Thymus (tissue), 11 donors: Measurements from ENCODE around the gene LRRC3. TPM values are rescaled to one million over a fixed set of nuclear protein-coding genes. Genes with fewer than 3 reads are reported as not detected.
"Not testable (repeated sequence)": the region's sequence is repeated elsewhere in the genome, so short reads cannot be mapped to it uniquely, and the experiment has no call there.

Experiments
- DNase-seq, 9 donors: peaks; one replicate each; pipeline ENCODE4 v3.0.0-alpha.2; 2013; ENCODE audit warnings: low spot score in 9 of 9, low read depth in 6 of 9, missing footprints in 1 of 9
- H3K27ac ChIP-seq, 2 donors: one replicate each; pipeline ENCODE4 v1.5.1; 2013; ENCODE audit warnings: control low read depth in 1 of 2, low read depth in 1 of 2, low read length in 1 of 2, mild to moderate bottlenecking in 1 of 2, moderate library complexity in 1 of 2
- H3K27me3 ChIP-seq, 2 donors: one replicate each; pipeline ENCODE4 v1.5.1; 2013; ENCODE audit warnings: low read length in 1 of 2; ENCODE audit not compliant: control insufficient read depth in 2 of 2, insufficient read depth in 1 of 2
- H3K36me3 ChIP-seq, 2 donors: one replicate each; pipeline ENCODE4 v1.5.1; 2013; ENCODE audit warnings: low read length in 1 of 2, mild to moderate bottlenecking in 1 of 2, moderate library complexity in 1 of 2; ENCODE audit not compliant: control insufficient read depth in 2 of 2, insufficient read depth in 2 of 2
- H3K4me1 ChIP-seq, 2 donors: one replicate each; pipeline ENCODE4 v1.5.1; 2013; ENCODE audit warnings: low read length in 2 of 2; ENCODE audit not compliant: control insufficient read depth in 2 of 2, insufficient read depth in 2 of 2
- H3K4me3 ChIP-seq, 2 donors: one replicate each; pipeline ENCODE4 v1.5.1; 2013; ENCODE audit warnings: low read length in 2 of 2, control low read depth in 1 of 2, mild to moderate bottlenecking in 1 of 2
- H3K9me3 ChIP-seq, 2 donors: one replicate each; pipeline ENCODE4 v1.5.1; 2013; ENCODE audit warnings: low read length in 1 of 2, mild to moderate bottlenecking in 1 of 2; ENCODE audit not compliant: control insufficient read depth in 2 of 2, insufficient read depth in 1 of 2
- WGBS: extraction: QIAGEN DNeasy Blood & Tissue Kit; methylation state at CpG from one replicate; pipeline ENCODE4 v1.1.7; 2013; 5-methylcytosine and 5-hydroxymethylcytosine counted together
- polyA plus RNA-seq: library from polyadenylated mRNA; stranded (reverse); fragments of 200-250 nt; gene quantifications from one replicate; pipeline ENCODE4 v1.2.3, GENCODE V29; 2013
- total RNA-seq: library from RNA; stranded (reverse); fragments of 120-200 nt; gene quantifications from one replicate; pipeline ENCODE4 v1.2.4, GENCODE V29; 2013
- donor health status: healthy.

Gene LRRC3
- total and polyA plus RNA-seq, 2 donors: 0.24 to 0.55 TPM

GRCh38 chr21:44496564-44497550 is 41.5 kb downstream of the LRRC3 start:
- no peak overlapping the region for H3K27ac ChIP-seq
- no peak overlapping the region for H3K4me3 ChIP-seq
- no peak for DNase-seq
- no peaks in the 10 kb centered on the region for H3K4me1 ChIP-seq
- no peaks in the 10 kb centered on the region for H3K36me3 ChIP-seq
- H3K9me3 ChIP-seq: peaks cover 1 to 19% of the 10 kb centered on the region in 2 donors
- WGBS: 72% methylated on average over 27 of the region's 27 CpGs
- H3K27me3 ChIP-seq: peaks cover 0 to 23% of the 10 kb centered on the region in 2 donors

- no peak overlapping the region for H3K27ac ChIP-seq
- WGBS: 85% methylated on average over 6 of the region's 6 CpGs
- H3K9me3 ChIP-seq: peaks cover under 1 to 14% of the 10 kb centered on the region in 2 donors
- no peaks in the 10 kb centered on the region for H3K36me3 ChIP-seq
- no peaks in the 10 kb centered on the region for H3K4me1 ChIP-seq
- DNase-seq: no peak
- peaks cover 0 to 26% of the 10 kb centered on the region in 2 donors for H3K27me3 ChIP-seq
- no peak overlapping the region for H3K4me3 ChIP-seq
Observed at GRCh38 chr21:44497703-44498126, 42.4 kb downstream of the LRRC3 start.

GRCh38 chr21:44498280-44499210 is 43.2 kb downstream of the LRRC3 start:
- WGBS: 84% methylated on average over 27 of the region's 27 CpGs

GRCh38 chr21:44499211-44499560 is 43.9 kb downstream of the LRRC3 start:
- peaks cover 0 to under 1% of the 10 kb centered on the region in 2 donors for H3K9me3 ChIP-seq
- DNase-seq: no peak
- H3K27ac ChIP-seq: no peak overlapping the region
- peaks cover 3 to 40% of the 10 kb centered on the region in 2 donors for H3K27me3 ChIP-seq
- no peak overlapping the region for H3K4me3 ChIP-seq
- no peaks in the 10 kb centered on the region for H3K4me1 ChIP-seq
- WGBS: 93% methylated on average over 18 of the region's 18 CpGs
- H3K36me3 ChIP-seq: no peaks in the 10 kb centered on the region

More at GRCh38 chr21:44498280-44499210, 43.2 kb downstream of the LRRC3 start:
- H3K27me3 ChIP-seq: peaks cover 0 to 34% of the 10 kb centered on the region in 2 donors
- no peaks in the 10 kb centered on the region for H3K4me1 ChIP-seq
- H3K4me3 ChIP-seq: no peak overlapping the region
- no peaks in the 10 kb centered on the region for H3K36me3 ChIP-seq
- DNase-seq: no peak
- no peak overlapping the region for H3K27ac ChIP-seq
- peaks cover 0 to 6% of the 10 kb centered on the region in 2 donors for H3K9me3 ChIP-seq

- H3K36me3 ChIP-seq: no peaks in the 10 kb centered on the region
- DNase-seq: no peak
- H3K4me3 ChIP-seq: no peak overlapping the region
- WGBS: 89% methylated on average over 23 of the region's 23 CpGs
- no peaks in the 10 kb centered on the region for H3K9me3 ChIP-seq
- H3K4me1 ChIP-seq: no peaks in the 10 kb centered on the region
- H3K27me3 ChIP-seq: peaks cover 3 to 41% of the 10 kb centered on the region in 2 donors
- no peak overlapping the region for H3K27ac ChIP-seq
Observed at GRCh38 chr21:44499631-44500030, 44.3 kb downstream of the LRRC3 start.

GRCh38 chr21:44500111-44500510 is 44.8 kb downstream of the LRRC3 start:
- no peaks in the 10 kb centered on the region for H3K9me3 ChIP-seq
- H3K4me1 ChIP-seq: no peaks in the 10 kb centered on the region
- H3K36me3 ChIP-seq: no peaks in the 10 kb centered on the region
- H3K27me3 ChIP-seq: peaks cover 3 to 39% of the 10 kb centered on the region in 2 donors
- no peak for DNase-seq
- 95% methylated on average over 19 of the region's 19 CpGs for WGBS
- no peak overlapping the region for H3K4me3 ChIP-seq
- H3K27ac ChIP-seq: no peak overlapping the region

GRCh38 chr21:44502171-44502958 is 47.1 kb downstream of the LRRC3 start:
- no peaks in the 10 kb centered on the region for H3K4me1 ChIP-seq
- no peak for DNase-seq
- H3K36me3 ChIP-seq: no peaks in the 10 kb centered on the region
- 89% methylated on average over 27 of the region's 27 CpGs for WGBS
- no peak overlapping the region for H3K27ac ChIP-seq
- H3K4me3 ChIP-seq: no peak overlapping the region
- peaks cover 3 to 32% of the 10 kb centered on the region in 2 donors for H3K27me3 ChIP-seq
- H3K9me3 ChIP-seq: no peaks in the 10 kb centered on the region

- H3K4me1 ChIP-seq, H3K36me3 ChIP-seq, H3K9me3 ChIP-seq, H3K27ac ChIP-seq, DNase-seq, H3K4me3 ChIP-seq: not testable (repeated sequence)
- peaks cover 3 to 31% of the 10 kb centered on the region in 2 donors for H3K27me3 ChIP-seq
- 76% methylated on average over 44 of the region's 44 CpGs for WGBS
Observed at GRCh38 chr21:44503006-44503889, 47.9 kb downstream of the LRRC3 start.
